GM18873 (cell line): ENCODE results near the gene TTC7B.
"Not testable (repeated sequence)": the region's sequence is repeated elsewhere in the genome, so short reads cannot be mapped to it uniquely, and the experiment has no call there.

Source experiments
- ATAC-seq: cut with Tn5 transposase; IDR thresholded peaks from one replicate; pipeline ENCODE4 v1.9.1; 2021; ENCODE audit warnings: mild to moderate bottlenecking, moderate library complexity, moderate number of reproducible peaks; ENCODE audit not compliant: unreplicated experiment, low FRiP score

TTC7B gene

DNA sequence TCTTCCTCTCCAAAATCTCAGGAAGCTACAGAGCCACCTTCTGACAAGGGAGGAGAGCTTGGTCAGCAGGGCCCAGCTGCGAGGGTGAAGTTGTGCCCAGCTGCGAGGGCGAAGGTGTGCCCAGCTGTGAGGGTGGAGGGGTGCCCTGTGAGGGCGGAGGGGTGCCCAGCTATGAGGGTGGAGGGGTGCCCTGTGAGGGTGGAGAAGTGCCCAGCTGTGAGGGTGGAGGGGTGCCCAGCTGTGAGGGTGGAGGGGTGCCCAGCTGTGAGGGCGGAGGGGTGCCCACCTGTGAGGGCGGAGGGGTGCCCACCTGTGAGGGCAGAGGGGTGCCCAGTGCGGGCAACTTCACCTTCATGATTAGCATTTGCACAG is 20.4 kb upstream of the TTC7B start:
- ATAC-seq = no peak

DNA sequence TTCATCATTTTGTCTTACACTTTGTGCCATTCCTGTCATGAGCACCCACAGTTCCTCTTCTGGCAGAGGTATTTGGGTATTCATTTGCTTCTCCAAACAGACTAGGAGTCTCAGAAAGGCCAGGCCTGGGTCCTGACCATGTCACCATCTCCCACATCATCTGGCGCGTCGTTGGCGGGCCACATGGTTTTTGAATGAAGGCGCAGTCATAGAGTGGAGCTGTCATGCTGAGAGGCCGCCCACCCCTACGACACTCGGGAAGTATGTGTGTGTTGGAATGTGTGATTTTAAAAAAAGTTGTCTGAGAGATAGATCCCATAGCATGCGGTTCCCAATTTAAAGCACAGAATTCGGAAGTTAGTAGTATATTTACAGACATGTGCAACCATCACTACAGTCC is 15.6 kb upstream of the TTC7B start:
- ATAC-seq = no peak

DNA sequence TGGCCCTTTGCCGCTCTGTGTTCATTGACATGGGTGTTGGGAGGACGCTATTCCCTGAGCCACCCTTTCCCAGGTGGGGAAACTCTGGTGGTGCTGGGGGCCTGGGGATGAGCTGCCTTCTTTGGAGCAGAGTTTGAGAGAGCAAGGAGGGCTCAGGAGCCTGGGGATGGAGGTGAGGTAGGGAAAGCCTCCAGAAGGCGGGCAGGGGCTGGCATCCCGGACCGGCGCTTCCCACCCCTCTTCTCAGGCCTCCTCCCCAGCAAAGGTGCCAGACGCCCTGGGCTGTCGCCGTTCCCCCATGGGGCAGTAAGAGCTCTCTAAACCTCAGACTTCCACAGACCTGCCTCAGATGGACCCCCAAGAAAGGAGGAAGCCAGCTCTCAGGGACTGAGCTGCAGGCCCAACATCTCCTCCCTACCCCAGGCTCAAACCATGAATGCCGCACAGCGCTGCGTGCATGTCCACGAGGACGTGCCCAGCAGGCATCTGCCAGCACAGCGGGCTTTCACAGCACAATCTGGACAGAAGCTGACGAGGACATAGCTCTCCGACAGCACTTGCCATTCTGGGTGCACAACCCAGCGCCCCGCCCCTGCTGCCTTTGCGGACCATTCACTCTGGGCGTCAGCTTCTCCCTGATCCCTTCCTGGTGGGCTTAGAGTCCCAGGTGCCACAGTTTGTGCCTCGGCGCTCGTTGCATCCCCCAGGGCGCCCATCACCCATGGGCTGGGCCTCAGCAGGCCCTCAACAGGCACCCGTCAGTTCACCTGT is 14.9 kb upstream of the TTC7B start:
- no peak for ATAC-seq

DNA sequence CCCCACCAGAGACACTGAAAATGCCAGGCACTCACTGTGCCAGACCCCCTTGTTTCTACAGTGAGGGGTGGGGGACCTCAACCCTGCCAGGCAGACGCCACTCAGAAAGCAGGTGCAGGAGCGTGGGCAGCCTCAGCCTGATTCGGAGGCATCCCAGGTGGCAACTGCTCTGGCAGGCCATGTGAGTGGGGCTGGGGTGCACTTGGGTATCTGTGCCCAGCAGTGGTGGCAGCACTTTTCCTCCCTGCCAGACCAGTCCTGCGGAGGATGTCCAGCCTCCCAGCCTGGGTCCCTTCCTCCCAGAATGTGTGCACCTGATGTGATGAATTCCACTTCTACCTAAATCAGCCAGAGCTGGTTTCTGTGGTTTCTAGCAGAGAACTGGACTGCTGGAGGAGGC is 13.4 kb upstream of the TTC7B start:
- no peak for ATAC-seq

DNA sequence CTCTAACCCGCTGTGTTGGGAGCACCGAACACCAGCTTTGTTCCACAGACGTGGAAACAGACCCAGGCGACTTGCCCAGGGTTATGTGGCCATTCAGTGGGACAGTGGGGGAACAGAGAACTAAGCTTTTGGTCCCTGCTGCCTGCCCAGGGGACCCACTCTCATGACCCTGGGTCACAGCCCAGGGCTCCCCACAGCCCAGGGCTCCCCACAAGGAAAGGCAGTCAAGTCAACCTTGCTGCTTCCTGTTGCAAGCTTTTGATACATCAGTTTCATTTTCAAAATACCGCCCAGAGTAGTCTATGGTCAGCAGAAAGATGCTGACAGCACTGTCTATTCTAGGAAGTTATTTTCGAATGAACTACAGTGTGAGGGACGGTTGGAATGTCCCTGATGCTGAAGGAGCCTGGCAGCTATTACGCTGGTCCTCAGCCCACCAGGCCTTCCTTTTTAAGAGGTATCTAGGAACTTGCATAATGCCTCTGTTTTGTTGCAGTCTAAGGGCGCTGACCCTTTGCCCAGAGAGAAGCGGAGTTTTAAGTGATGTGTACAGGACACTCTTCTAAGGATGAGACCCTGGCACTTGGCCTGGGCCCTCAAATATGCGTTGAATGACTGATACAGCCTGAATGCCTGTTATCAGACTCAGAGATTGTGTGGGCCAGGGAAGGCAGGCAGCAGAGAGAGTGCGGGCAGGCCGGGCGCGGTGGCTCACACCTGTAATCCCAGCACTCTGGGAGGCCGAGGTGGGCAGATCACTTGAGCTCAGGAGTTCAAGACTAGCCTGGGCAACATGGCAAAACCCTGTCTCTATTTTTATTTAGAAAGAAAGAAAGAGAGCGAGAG is 12.6 kb upstream of the TTC7B start:
- ATAC-seq = no peak

DNA sequence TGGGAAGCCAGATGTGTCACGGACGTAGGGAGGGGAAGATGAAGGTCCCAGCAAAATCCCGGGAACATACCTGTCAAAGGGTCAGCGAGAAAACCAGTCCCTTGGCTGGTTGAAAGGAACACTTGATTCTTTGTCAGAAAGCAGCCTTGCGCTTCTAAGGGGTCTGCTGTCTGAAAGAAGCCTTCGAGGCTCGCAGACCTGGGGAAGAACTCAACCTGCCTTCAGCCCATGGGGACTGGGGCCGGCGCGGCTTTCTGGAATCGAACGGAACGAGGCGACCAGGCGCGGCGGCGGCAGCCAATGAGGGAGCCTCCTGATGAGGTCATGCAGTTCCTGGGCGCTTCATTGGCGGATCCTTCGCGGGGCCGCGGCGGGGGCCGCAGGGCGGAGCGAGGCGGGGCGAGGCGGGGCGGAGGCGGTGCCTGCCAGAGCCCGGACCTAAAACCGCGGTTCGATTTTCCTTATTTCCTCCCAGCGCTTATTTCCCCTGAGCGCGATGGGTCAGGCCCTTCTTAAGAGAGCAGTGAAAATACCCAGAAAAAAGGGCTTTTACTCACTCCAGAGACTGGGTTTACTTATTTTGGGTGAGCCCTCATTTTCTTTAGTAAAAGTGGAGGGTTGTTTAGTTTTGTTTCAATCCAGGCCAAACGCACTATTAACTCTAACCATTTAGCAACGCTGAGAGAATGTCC is 11.8 kb upstream of the TTC7B start:
- ATAC-seq = peak; percentile 96

DNA sequence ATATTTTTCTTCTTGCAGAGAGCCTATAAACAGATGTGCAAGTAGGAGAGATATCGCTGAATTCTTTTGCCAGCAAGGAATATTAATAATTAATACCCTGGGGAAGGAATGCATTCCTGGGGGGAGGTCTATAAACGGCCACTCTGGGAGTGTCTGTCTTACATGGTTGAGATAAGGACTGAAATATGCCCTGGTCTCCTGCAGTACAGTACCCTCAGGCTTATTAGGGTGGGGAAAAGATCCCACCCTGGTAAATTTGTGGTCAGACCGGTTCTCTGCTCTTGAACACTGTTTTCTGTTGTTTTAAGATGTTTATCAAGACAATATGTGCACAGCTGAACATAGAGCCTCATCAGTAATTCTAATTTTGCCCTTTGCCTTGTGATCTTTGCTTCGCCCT is 7.3 kb upstream of the TTC7B start:
- ATAC-seq = not testable (repeated sequence)

DNA sequence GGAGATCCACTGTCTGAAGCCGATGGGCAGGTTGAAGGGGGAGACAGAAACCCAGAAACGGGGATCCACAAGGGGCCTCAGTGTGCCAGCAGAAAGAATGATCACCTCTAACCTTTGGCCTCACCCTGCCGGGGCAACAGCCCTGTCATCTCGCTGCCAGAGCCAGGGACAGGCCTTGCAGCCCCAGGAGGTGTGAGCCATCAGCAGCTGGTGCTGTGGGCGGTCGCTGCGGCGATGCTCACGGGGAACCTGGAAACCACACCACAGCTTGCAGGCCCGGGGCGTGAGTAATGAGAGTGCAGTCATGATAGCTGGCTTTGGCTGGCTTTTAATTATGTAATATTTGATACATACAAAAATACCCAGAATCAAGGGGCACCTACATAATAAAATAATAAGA is 4.7 kb upstream of the TTC7B start:
- no peak for ATAC-seq

DNA sequence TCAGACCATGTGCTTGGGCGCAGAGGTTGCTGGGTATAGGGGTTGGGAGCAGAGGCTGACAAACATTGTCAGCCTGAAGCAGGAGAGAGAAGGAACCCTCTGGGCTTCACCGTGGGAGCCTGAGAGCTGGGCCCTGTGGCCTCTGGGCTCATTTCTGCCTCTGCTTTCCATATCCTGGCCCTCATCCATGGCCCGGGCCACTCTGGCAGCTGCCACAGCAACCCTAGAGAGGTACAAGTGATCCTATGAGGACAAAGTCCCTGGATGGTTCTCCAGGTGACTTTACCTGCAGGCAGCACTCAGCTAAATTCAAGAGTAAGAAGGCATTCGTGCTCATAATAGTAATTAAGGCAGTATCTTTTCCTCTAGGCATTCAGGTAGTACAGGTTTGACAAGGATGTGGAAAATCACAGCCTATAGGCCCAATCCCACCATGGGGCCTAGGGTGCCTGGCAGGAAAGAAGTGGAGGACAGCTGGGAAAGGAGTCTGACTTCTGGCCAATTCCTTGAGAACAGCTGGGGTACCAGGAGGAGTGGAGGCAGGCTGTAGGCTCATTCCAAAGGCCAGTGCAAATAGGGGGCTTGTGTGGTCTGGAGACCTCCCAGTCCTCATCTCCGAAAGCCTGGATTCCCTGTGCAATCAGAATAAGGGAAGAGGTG is 3.6 kb upstream of the TTC7B start:
- no peak for ATAC-seq

DNA sequence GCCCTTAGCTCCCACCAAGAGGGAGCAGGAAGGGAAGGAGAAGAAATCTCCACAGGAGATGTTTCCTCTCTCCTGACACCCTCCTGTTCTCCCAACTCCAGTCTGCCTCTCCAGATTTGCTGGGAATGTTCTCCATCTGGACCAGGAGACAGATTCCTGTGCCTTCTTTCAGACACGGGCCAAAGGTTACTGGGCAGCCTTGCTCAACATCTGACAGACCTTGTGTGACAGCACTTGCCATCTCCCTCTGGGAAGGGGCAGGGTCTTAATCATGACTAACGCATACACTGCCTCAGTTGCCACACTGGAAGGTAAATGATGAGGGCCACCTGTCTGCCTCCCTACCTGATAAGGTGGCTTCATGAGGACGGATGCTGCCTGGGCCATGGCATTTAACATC is 2.5 kb upstream of the TTC7B start:
- ATAC-seq = no peak

DNA sequence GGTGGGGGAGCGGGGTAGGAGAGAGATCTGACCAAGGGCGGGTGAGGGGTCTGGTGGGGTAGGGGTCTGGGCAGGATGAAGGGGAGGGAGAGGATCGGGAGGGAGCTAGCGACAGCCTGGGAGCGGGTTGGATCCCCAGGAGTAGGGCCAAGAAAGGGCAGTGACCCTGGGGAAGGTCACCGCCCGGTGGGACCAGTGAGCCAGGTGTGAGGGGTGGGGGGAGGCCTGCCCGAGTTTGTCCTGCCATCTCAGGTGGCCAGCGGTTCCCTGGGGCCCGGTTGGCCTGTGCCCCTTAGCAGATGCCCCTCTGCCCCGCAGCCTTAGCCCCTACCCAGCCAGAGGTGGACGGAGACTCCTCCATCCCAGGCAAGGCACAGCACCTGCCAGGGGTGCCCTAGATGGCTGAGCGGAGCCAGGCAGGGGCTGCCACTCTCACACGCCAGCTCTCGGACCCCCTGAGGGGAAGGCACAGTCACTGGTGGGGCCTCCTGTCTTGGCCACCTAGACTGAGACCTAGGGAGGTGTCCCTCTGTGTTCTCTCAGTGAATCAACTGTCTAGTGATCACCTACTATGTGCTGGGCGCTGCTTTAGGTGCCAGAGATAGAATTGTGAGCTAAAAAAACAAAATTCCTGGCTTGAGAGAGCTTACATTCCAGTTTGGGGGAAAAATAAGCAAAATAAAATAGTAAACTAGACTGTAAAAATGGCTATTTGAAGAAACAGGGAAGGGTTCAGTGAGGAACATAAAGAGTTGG is 629 bp upstream of the TTC7B start:
- ATAC-seq = no peak

DNA sequence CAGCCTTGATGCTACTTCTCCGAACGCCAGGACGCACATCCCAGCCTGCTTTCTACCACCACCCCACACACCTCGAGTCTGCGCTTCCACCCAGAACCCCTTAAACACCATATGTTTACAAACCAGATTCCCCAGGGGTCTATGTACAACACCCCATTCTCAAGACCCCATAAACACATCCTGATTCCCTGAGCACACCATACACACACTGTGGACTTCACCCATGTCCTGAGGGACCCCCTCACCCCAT is 733 bp downstream of the TTC7B start:
- no peak for ATAC-seq

DNA sequence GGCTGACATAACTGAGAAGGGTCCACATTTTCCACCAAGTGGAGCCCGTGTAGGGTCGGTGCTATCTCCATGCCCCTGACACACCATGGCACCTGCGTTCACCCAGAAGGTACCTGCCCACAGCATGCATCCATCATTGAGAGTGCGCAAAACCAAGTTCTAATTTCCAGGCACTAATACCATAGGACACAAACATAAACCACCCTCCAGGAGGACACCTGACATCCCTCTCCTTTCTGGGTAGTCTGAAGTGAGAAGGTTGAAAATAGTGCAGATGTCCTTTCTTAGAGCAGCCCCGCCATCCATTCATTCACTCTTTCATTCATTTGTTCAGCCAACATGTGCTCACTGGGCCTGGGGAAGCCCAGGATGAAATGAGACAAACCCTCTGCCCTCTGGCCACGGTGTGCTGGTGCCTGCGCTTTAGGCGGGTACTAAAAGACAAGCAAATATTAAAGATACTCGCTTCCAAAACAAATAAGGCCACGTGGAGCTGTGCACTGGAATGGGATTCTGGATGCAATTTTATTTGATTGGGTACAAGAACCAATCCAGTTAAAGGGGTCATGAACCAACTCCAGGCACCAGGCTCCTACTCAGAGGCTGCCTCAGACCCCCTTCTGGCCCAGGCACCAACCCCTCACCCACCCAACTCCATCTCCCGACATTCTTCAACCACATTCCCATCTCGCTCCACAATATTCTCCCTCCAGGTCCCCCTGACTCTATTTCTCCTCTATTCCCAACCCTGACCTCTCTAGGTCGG is 1.2 kb downstream of the TTC7B start:
- no peak for ATAC-seq

DNA sequence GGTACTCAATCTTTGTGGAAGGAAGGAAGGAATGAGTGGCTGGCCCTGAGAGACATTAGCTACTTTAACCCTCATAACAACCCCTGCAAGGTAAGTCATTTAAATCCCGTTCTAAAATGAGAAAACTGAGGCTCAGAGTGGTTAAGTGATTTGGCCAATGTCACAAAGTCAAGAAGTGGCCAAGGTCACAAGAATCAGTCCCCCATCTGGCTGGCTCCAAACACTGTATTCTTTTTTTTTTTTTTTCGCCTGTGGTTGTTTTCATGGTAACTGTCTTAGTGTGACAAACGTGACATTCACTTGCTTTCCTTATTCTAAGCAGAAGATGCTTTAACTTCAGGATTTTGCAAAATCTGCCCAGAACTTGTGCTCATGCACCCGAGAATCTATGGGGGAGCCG is 2.8 kb downstream of the TTC7B start:
- no peak for ATAC-seq

DNA sequence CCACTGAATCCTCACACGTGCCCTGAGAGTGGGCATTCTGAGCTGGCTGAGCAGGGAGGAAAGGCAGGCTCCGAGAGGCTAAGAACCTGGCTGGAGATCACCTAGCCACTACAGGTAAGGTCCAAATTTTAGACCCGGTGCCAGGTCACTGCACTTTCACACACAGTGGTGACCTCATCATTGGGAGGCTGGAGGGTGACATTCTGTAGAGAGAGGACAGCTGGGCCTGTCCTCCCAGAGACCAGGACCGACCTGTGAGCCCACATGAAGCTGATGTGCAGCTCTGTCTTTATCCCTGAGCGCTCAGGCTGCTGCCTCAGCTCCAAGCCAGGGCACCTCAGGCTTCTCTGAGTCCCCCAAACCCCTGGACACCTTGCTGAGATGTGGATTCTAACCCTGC is 4.1 kb downstream of the TTC7B start:
- no peak for ATAC-seq

DNA sequence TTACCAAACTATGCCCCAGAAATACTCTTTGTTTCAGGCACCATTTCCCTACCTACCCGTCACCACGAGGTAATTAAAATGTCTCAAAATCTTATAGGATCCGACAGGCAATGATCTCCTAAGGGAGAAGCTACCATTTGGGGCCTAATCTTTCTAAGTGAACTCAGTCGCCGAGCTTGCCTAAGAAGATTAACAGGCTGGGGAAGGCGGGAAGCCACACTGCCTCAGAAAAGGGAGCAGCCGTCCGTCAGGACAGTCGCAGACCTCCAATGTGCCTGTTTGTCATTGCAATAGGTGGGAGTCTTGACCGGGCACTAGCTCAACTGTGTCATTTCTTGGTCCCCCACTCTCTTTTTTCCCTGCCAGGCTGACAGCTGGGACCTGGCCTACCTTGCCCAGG is 4.6 kb downstream of the TTC7B start:
- ATAC-seq = no peak

DNA sequence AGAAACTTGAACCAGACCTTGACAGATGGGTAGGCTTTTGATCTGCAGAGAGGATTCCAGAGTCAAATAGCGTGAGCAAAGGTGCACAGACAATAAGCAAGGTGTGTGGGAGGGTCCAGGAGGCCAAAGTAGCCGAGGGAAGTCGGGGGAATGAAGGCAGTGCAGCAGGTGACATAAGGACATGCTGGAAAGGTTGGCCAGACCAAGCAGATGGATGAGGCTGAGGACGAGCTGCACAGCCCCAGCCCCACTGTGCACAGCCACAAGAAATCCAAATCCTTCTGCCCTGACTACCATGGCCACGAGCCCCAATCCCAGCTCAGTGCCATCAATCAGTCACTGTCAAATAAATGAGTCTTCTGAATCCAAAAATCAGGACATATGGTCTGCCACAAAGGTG is 5.4 kb downstream of the TTC7B start:
- ATAC-seq = no peak

DNA sequence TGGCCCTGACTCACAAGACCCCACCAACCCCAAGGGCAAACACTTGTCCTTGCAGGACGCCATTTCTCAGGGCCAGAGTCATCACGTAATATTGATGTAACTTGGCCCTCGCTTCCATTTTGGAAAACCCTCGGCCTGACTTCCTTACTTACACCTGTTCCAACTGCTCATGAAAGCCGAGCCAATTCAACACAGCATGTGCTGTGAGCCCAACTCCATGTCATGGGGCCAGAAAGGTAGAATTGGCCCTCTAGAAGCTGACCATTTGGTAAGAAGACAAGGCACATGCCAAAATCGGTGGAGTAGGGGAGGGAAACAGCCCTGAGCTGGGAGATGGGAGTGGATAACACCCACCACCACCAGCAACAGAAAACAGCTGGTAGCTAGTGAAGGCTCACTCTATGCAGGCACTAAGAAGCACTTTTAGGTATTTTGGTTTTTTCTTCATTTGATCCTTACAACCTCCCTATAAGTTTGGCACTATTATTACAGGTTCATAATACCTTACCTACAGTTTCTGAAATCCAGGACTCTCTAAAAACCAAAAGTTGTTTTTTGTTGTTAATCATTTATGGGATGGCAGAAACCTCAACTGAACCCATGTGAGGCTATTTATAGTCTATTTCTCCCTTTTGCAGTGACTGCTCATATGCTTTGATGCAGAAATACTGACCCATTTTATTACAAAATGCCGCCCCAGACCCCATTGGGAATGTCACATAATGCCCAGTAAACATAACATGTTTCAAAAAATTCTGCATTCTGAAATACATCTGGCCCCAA is 6.5 kb downstream of the TTC7B start:
- no peak for ATAC-seq
